PC-3 (cell line): Measurements from ENCODE around the gene TECPR2.

Source experiments
- CTCF ChIP-seq: fragments of 300-600 bp; sonication (generic); conservative IDR thresholded peaks from 2 replicates; pipeline ENCODE4 v1.5.1; 2017; ENCODE audit warnings: antibody characterized with exemption, low read depth, mild to moderate bottlenecking, low read length
- EZH2 ChIP-seq: fragments of 300-600 bp; sonication (generic); IDR thresholded peaks from one replicate; pipeline ENCODE4 v1.6.1; 2017; ENCODE audit warnings: antibody characterized with exemption, mild to moderate bottlenecking, low read length; ENCODE audit not compliant: unreplicated experiment
- EZH2phosphoT487 ChIP-seq: fragments of 300-600 bp; sonication (generic); IDR thresholded peaks from 2 replicates; pipeline ENCODE4 v1.6.1; 2018; ENCODE audit warnings: mild to moderate bottlenecking, antibody characterized with exemption, low read length, borderline replicate concordance

- TF ChIP-seq EZH2: no peak
- TF ChIP-seq CTCF: no peak
- TF ChIP-seq EZH2phosphoT487: no peak
These were observed 16.1 kb downstream of the TECPR2 start for GRCh38 chr14:102378830-102379229.
